Stimulated activated CD4-positive, alpha-beta T cell treated with anti-CD3 and anti-CD28 coated beads, Interleukin-4, amount 100 ng/mL, for 4 hours (primary cell): ENCODE results near the gene ZNF577.

Experiments
- DNase-seq, 2 experiments: peaks; one replicate each; pipeline ENCODE4 v3.0.0-alpha.2; 2020

The ZNF577 gene

DNA sequence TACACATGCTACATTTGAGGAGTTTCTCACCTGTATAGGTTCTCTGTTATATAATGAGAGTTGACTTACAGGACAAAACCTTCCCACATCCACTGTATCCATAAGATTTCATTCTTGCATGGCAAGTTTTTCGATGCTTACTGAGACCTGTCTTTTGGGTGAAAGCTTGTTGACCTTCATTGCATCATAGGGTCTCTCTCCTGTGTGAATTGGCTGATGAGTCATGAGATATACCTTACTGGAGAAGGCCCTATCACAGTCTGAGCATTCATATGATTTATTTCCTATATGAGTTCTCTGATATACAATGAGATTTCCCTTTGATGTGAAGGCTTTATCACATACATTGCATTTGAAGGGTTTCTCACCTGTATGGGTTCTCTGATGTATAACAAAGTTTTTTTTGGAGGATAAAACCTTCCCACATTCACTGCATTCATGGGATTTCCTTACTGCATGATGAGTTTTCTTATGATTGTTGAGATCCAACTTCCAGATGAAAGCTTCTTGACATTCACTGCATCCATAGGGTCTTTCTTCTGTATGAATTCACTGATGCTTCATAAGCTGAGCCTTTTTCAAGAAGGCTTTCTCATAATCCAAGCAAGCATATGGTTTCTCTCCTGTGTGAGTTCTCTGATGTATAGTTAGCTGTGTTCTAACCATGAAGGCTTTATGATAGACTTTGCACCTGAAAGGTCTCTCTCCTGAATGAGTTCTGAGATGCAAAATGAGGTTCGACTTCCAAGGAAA lies 25.7 kb downstream of the ZNF577 start:
- DNase-seq, result no peak

DNA sequence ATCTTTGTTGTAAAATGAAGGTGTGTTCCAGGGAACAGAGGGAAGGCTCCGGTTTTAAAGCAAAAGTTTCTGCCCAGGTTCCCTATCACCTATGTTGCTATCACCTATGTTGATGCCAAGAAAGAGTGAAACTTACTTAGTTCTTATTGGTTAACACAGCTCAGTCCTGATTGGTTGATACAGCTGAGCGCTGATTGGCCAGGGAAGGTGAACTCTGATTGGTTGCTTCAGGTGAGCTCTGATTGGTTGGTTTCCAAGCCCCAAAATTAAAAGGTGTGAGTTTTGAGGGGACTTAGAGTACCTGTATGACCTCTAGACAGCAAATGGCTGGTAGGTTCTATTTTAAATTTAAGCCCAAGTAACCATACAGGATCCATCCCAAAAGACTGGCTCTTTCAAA lies 50.6 kb downstream of the ZNF577 start:
- no peak for DNase-seq

- DNase-seq, result no peak
Observed at GRCh38 chr19:51830274-51830673, 57.5 kb downstream of the ZNF577 start.

DNA sequence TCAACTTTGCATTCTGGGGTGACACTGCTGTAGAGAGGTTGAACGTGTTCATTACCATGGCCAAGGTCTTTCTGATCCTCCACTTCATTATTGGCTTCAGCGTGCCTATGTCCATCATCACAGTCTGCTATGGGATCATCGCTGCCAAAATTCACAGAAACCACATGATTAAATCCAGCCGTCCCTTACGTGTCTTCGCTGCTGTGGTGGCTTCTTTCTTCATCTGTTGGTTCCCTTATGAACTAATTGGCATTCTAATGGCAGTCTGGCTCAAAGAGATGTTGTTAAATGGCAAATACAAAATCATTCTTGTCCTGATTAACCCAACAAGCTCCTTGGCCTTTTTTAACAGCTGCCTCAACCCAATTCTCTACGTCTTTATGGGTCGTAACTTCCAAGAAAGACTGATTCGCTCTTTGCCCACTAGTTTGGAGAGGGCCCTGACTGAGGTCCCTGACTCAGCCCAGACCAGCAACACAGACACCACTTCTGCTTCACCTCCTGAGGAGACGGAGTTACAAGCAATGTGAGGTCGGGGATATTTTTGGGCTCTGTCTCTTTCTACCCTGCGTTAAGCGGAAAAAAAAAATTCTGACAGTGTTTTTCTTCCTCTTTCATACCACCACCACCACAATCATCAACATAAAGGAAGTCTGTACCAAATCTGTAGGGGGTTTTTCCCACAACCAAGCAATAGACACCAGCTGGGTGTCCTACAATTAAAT lies 63.3 kb downstream of the ZNF577 start:
- DNase-seq, result no peak

DNA sequence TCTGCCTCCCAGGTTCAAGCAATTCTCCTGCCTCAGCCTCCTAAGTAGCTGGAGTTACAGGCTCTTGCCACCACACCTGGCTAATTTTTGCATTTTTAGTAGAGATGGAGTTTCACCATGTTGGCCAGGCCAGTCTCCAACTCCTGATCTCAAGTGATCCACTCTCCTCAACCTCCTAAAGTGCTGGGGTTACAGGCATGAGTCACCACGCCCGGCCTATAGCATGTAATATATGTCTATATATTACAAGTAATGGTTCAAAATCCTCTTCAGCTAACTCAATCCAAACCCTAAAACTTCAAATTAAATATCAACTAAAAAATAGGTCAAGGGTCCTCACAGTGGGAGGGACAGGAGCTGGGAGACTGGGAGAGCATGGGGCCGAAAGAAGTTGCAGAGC lies 64.8 kb downstream of the ZNF577 start:
- no peak for DNase-seq

GRCh38 chr19:51822325-51822724 lies 65.4 kb downstream of the ZNF577 start:
- no peak for DNase-seq

DNA sequence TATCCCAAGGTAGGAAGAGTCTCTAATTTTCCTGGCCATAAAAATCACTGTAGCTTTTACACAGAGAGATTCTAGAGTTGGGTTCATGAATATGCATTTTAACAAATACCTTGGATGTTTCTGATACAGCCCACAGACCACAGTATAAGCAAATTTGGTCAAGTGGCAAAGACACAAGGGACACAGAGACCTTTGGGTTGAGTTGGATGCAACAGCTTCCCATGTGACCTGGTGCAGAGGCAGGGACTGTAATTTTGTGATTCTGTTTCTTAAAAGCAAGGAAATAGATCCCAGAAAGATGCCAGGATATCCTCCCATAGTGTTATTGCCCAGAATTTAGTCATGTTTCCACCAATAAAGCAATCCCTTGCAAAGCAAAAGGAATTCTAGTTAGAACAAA lies 65.8 kb downstream of the ZNF577 start:
- DNase-seq, result no peak

DNA sequence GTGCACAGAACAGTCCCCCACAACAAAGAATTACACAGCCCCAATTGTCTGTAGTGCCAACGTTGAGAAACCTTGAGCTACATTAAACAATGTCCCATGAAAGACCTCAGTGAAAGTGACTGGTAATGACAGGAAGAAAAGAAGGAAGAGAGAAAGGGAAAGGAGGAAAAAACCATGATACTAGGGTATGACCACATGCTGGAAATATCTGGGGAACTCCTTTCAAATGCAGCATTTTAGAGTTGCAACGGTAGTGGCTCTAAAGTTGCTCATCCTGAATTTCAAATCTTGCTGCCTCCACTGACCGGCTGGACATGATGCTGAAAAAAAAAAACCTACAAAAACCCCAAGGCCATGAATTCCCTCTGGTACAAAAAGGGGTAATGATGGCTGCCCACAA lies 66.3 kb downstream of the ZNF577 start:
- no peak for DNase-seq
